ENCODE data around the gene ERO1B.

DNA sequence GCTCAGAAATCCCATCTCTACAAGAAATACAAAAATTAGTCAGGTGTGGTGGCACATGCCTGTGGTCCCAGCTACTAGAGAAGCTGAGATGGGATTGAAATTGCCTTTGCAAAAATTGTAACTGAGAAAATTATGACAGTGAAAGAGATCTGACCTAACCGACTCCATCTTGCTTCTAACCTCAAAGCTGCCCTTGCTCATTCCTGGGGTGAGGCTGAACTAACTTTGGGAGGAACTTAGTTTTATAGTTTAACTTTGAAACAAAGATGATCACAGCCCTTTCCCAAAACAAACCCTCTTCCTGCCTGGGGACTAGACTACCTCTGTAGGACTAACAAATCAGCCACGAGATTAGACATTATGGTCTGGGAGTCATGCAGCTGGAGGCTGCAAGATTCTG is 33.8 kb upstream of the ERO1B start:
- TF ChIP-seq, protein P1, sequence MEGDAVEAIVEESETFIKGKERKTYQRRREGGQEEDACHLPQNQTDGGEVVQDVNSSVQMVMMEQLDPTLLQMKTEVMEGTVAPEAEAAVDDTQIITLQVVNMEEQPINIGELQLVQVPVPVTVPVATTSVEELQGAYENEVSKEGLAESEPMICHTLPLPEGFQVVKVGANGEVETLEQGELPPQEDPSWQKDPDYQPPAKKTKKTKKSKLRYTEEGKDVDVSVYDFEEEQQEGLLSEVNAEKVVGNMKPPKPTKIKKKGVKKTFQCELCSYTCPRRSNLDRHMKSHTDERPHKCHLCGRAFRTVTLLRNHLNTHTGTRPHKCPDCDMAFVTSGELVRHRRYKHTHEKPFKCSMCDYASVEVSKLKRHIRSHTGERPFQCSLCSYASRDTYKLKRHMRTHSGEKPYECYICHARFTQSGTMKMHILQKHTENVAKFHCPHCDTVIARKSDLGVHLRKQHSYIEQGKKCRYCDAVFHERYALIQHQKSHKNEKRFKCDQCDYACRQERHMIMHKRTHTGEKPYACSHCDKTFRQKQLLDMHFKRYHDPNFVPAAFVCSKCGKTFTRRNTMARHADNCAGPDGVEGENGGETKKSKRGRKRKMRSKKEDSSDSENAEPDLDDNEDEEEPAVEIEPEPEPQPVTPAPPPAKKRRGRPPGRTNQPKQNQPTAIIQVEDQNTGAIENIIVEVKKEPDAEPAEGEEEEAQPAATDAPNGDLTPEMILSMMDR (IDR thresholded peaks at IDR 0.05), result no peak
- no peak for TF ChIP-seq POLR2A (IDR thresholded peaks at IDR 0.05)

Data from thyroid gland (tissue), 4 donors.